H1 (cell line): ENCODE results near the gene RUVBL1. TPM values are rescaled to one million over a fixed set of nuclear protein-coding genes. Genes with fewer than 3 reads are reported as not detected.

Experiments used
- CTCF ChIA-PET: fragments of 300-600 bp; sonication (Branson Sonifier 250); formaldehyde crosslinking; loops from one replicate; lab custom pipeline; 2021; ENCODE audit not compliant: partially characterized antibody; lab: Charles Lee
- POLR2A ChIA-PET: fragments of 300-600 bp; sonication (Branson Sonifier 250); formaldehyde crosslinking; loops from one replicate; lab custom pipeline; 2021; ENCODE audit warnings: inconsistent platforms; ENCODE audit not compliant: partially characterized antibody; lab: Charles Lee
- DNase-seq, 2 experiments: peaks; one replicate each; pipeline versions ENCODE4 v3.0.0 to v3.0.0-alpha.2; 2010 to 2022; ENCODE audit warnings: low spot score in 2 of 2, low read depth in 1 of 2, mixed read lengths in 1 of 2
- FAIRE-seq: peaks from 2 replicates; lab custom pipeline; 2011; peaks lifted over from hg19 to GRCh38; lab: Jason Lieb, UNC
- H2AFZ ChIP-seq: 2 replicates; pipeline ENCODE4 v1.8.1; 2012; ENCODE audit warnings: low read length, inconsistent platforms
- H2AK5ac ChIP-seq: 2 replicates; pipeline ENCODE4 v1.6.1; 2013; ENCODE audit warnings: low read depth, low read length
- H2BK120ac ChIP-seq: replicated peaks from 2 replicates; pipeline ENCODE3; 2013; ENCODE audit warnings: low read depth, low read length, inconsistent platforms
- H2BK12ac ChIP-seq: 2 replicates; pipeline ENCODE4 v1.6.1; 2013; ENCODE audit warnings: low read depth, low read length
- H2BK15ac ChIP-seq: 2 replicates; pipeline ENCODE4 v1.6.1; 2013; ENCODE audit warnings: low read length
- H2BK20ac ChIP-seq: 2 replicates; pipeline ENCODE4 v1.6.1; 2013; ENCODE audit warnings: low read length
- H2BK5ac ChIP-seq: 2 replicates; pipeline ENCODE4 v1.6.1; 2013; ENCODE audit warnings: low read depth, low read length
- H3K14ac ChIP-seq: 2 replicates; pipeline ENCODE4 v1.6.1; 2013; ENCODE audit warnings: inconsistent platforms; ENCODE audit not compliant: insufficient read length
- H3K18ac ChIP-seq: 2 replicates; pipeline ENCODE4 v1.6.1; 2013; ENCODE audit warnings: low read length; ENCODE audit errors: extremely low read depth
- H3K23ac ChIP-seq: 2 replicates; pipeline ENCODE4 v1.6.1; 2013; ENCODE audit warnings: inconsistent platforms; ENCODE audit not compliant: insufficient read length
- H3K23me2 ChIP-seq: 2 replicates; pipeline ENCODE4 v1.6.1; 2013; ENCODE audit warnings: low read depth, low read length
- H3K27ac ChIP-seq: 2 replicates; pipeline ENCODE4 v1.6.1; 2011; ENCODE audit warnings: low read depth, low read length, inconsistent platforms
- H3K27me3 ChIP-seq, 4 experiments: replicated peaks in 1 of 4; 1 replicate in 1 of 4; 2 replicates in 3 of 4; pipeline versions ENCODE4 v1.6.1 to v1.8.1; 2011 to 2013; ENCODE audit warnings: low read length in 3 of 4, mild to moderate bottlenecking in 3 of 4, inconsistent platforms in 2 of 4, mixed read lengths in 2 of 4, moderate library complexity in 1 of 4; ENCODE audit not compliant: control insufficient read depth in 3 of 4, insufficient read depth in 3 of 4; ENCODE audit errors: extremely low read depth in 1 of 4
- H3K36me3 ChIP-seq, 4 experiments: 2 replicates each; pipeline versions ENCODE4 v1.6.1 to v1.8.1; 2011 to 2013; ENCODE audit warnings: mild to moderate bottlenecking in 4 of 4, low read length in 3 of 4, moderate library complexity in 2 of 4, control low read depth in 1 of 4, inconsistent platforms in 1 of 4; ENCODE audit not compliant: insufficient read depth in 4 of 4, control insufficient read depth in 2 of 4
- H3K4ac ChIP-seq: replicated peaks from 2 replicates; pipeline ENCODE3; 2013; ENCODE audit warnings: low read length, low read depth, mixed read lengths, inconsistent platforms; ENCODE audit not compliant: insufficient read length
- H3K4me1 ChIP-seq, 4 experiments: replicated peaks in 1 of 4; 1 replicate in 1 of 4; 2 replicates in 3 of 4; pipeline versions ENCODE4 v1.6.1 to v1.8.1; 2011 to 2013; ENCODE audit warnings: low read length in 3 of 4, inconsistent platforms in 2 of 4, mixed read lengths in 1 of 4; ENCODE audit not compliant: insufficient read depth in 4 of 4, control insufficient read depth in 3 of 4
- H3K4me2 ChIP-seq, 2 experiments: 2 replicates each; pipeline versions ENCODE4 v1.6.1 to v1.8.1; 2011 to 2013; ENCODE audit warnings: low read depth in 2 of 2, low read length in 2 of 2, control low read depth in 1 of 2, inconsistent platforms in 1 of 2, mild to moderate bottlenecking in 1 of 2; ENCODE audit not compliant: insufficient read depth in 1 of 2
- H3K4me3 ChIP-seq, 4 experiments: fragments of 200-600, 300-600 bp in 1 of 4; sonication (generic), shearing (Covaris generic), sonication (Bioruptor Twin) in 1 of 4; 2 replicates each; pipeline versions ENCODE4 v1.5.1 to v1.8.1; 2011 to 2016; ENCODE audit warnings: low read length in 4 of 4, low read depth in 3 of 4, control low read depth in 2 of 4, inconsistent platforms in 2 of 4, mild to moderate bottlenecking in 2 of 4, mixed read lengths in 1 of 4, moderate library complexity in 1 of 4; ENCODE audit not compliant: insufficient read depth in 2 of 4; ENCODE audit errors: extremely low read depth in 1 of 4
- H3K56ac ChIP-seq: replicated peaks from 2 replicates; pipeline ENCODE3; 2013; ENCODE audit warnings: low read depth, mild to moderate bottlenecking, mixed read lengths, low read length, inconsistent platforms; ENCODE audit not compliant: insufficient read length
- H3K79me1 ChIP-seq: 2 replicates; pipeline ENCODE4 v1.6.1; 2013; ENCODE audit warnings: low read depth, low read length, control low read depth
- H3K79me2 ChIP-seq, 2 experiments: 2 replicates each; pipeline versions ENCODE4 v1.6.1 to v1.8.1; 2012 to 2013; ENCODE audit warnings: low read length in 2 of 2, mild to moderate bottlenecking in 2 of 2, inconsistent platforms in 1 of 2; ENCODE audit not compliant: insufficient read depth in 2 of 2, control insufficient read depth in 1 of 2
- H3K9ac ChIP-seq, 4 experiments: replicated peaks in 1 of 4; 1 replicate in 1 of 4; 2 replicates in 3 of 4; pipeline versions ENCODE4 v1.6.1 to v1.8.1; 2011 to 2013; ENCODE audit warnings: low read depth in 3 of 4, low read length in 3 of 4, control low read depth in 2 of 4, mild to moderate bottlenecking in 2 of 4, moderate library complexity in 2 of 4, inconsistent platforms in 1 of 4; ENCODE audit errors: extremely low read depth in 1 of 4
- H3K9me3 ChIP-seq, 2 experiments: 2 replicates each; pipeline versions ENCODE4 v1.6.1 to v1.8.1; 2012 to 2013; ENCODE audit warnings: mild to moderate bottlenecking in 2 of 2, moderate library complexity in 2 of 2, control low read depth in 1 of 2, inconsistent platforms in 1 of 2, low read depth in 1 of 2, low read length in 1 of 2, mixed read lengths in 1 of 2; ENCODE audit not compliant: insufficient read depth in 2 of 2
- H4K20me1 ChIP-seq, 2 experiments: replicated peaks in 1 of 2; 2 replicates each; pipeline versions ENCODE3 to v1.8.1; 2011 to 2013; ENCODE audit warnings: inconsistent platforms in 2 of 2, low read length in 2 of 2, mild to moderate bottlenecking in 1 of 2; ENCODE audit not compliant: insufficient read depth in 2 of 2, control insufficient read depth in 1 of 2
- H4K5ac ChIP-seq: 2 replicates; pipeline ENCODE4 v1.6.1; 2013; ENCODE audit warnings: low read length, low read depth, mixed read lengths, inconsistent platforms; ENCODE audit not compliant: insufficient read length
- H4K8ac ChIP-seq: 2 replicates; pipeline ENCODE4 v1.8.0; 2013; ENCODE audit warnings: mild to moderate bottlenecking, moderate library complexity, low read length, inconsistent platforms; ENCODE audit not compliant: insufficient read depth; ENCODE audit errors: extremely low read depth
- H4K91ac ChIP-seq: replicated peaks from 2 replicates; pipeline ENCODE3; 2013; ENCODE audit warnings: low read length, mixed read lengths, inconsistent platforms; ENCODE audit not compliant: insufficient read length
- GTF2F1 ChIP-seq: IDR thresholded peaks from 2 replicates; pipeline ENCODE4 v1.6.1; 2012; ENCODE audit warnings: low read depth, low read length, improper control_type of control experiment, borderline replicate concordance
- MAFK ChIP-seq: IDR thresholded peaks from 2 replicates; pipeline ENCODE4 v1.6.1; 2012; ENCODE audit warnings: low read depth, mild to moderate bottlenecking, improper control_type of control experiment, low read length
- WGBS, 2 experiments: shearing (Covaris generic) in 1 of 2; methylation state at CpG; one replicate each; pipeline versions ENCODE4 v1.1.6 to v1.1.7; 2013 to 2015; ENCODE audit warnings: low lambda C conversion rate in 2 of 2, mixed read lengths in 2 of 2, inconsistent platforms in 1 of 2, low coverage in 1 of 2, missing lambda C conversion rate in 1 of 2; ENCODE audit not compliant: insufficient replicate concordance in 2 of 2, insufficient coverage in 1 of 2, insufficient read length in 1 of 2; ENCODE audit errors: extremely low coverage in 1 of 2, missing lambda C conversion rate in 1 of 2; 5-methylcytosine and 5-hydroxymethylcytosine counted together
- polyA plus RNA-seq, 7 experiments: library from polyadenylated mRNA; depleted of rRNA in 3 of 7; stranded (reverse) in 5 of 7; unstranded in 2 of 7; fragments of >200 nt in 5 of 7; fragments of 200-250 nt in 2 of 7; gene quantifications; 1 replicate in 5 of 7; 2 replicates in 1 of 7; 4 replicates in 1 of 7; pipeline versions ENCODE4 v1.2.1 to v1.2.3, GENCODE V29; 2011 to 2013; ENCODE audit warnings: missing spikeins in 2 of 7, mixed read lengths in 2 of 7
- total RNA-seq: library from RNA; stranded (reverse); fragmentation: NEBNext Ultra II Directional; extraction: Animal tissue kit (Norgen Biotek cat#: 25700); gene quantifications from 2 replicates; pipeline ENCODE4 v1.2.1, GENCODE V29; 2021

RUVBL1 gene
- total and polyA plus RNA-seq, 2 of the 8 experiments (the other 6 are each of a cell fraction or from before 2014, with no cell fraction given): 112 to 135 TPM

GRCh38 chr3:128054367-128054766 is 69.2 kb downstream of the RUVBL1 start:
- no peak for DNase-seq
- no peak overlapping the region for H3K14ac ChIP-seq
- H3K9ac ChIP-seq: no peak overlapping the region
- no peaks in the 10 kb centered on the region for H3K27me3 ChIP-seq
- no peak overlapping the region for H4K91ac ChIP-seq
- no peak overlapping the region; a peak in 1 of 4 replicates for H3K4me2 ChIP-seq
- H3K79me1 ChIP-seq: peaks cover 7% of the 10 kb centered on the region
- H3K23me2 ChIP-seq: peaks cover 12% of the 10 kb centered on the region
- H2BK15ac ChIP-seq: no peak overlapping the region
- no peak overlapping the region for H2BK12ac ChIP-seq
- no peak overlapping the region for H2BK20ac ChIP-seq
- ChIA-PET CTCF (interaction anchor here (0.6 to 6.8 kb wide), 3 partner anchors 14 to 174 kb away, joined by 3 to 62 read pairs (median 3); no protein-coding TSS in a partner anchor), POLR2A (interaction anchor here (2.5 kb wide), 1 partner anchor 9 kb away, joined by 10 read pairs; no protein-coding TSS in a partner anchor)
- no peak for FAIRE-seq
- H3K56ac ChIP-seq: no peak overlapping the region
- H3K9me3 ChIP-seq: no peaks in the 10 kb centered on the region
- 78% methylated on average over 3 of the region's 3 CpGs; no CpG with 5 or more reads in 1 of the 2 experiments for WGBS, 2 experiments
- H4K20me1 ChIP-seq: peaks cover 0 to 9% of the 10 kb centered on the region in 2 experiments
- no peak overlapping the region for H2BK120ac ChIP-seq
- no peak overlapping the region for H4K8ac ChIP-seq
- H3K79me2 ChIP-seq: peaks cover 5 to 30% of the 10 kb centered on the region in 2 experiments; a peak in 3 of 4 replicates
- no peak overlapping the region for H3K4me3 ChIP-seq
- H3K4me1 ChIP-seq: peaks cover 0 to 7% (median 2%) of the 10 kb centered on the region in 4 experiments; a peak in 4 of 7 replicates
- no peak overlapping the region for H2AK5ac ChIP-seq
- H2BK5ac ChIP-seq: no peak overlapping the region
- H3K27ac ChIP-seq: no peak overlapping the region
- no peak overlapping the region for H3K4ac ChIP-seq
- H3K36me3 ChIP-seq: peaks cover 5 to 55% (median 34%) of the 10 kb centered on the region in 4 experiments
- no peak overlapping the region for H4K5ac ChIP-seq
- no peak overlapping the region for H3K23ac ChIP-seq
- H2AFZ ChIP-seq: no peak overlapping the region
- H3K18ac ChIP-seq: no peak overlapping the region
- TF ChIP-seq GTF2F1 (no peak), MAFK (0 out of 2 replicates have a peak, but pooled peaks have one; percentile 8)
